ENCODE measurements around the gene PHYKPL. TPM values are rescaled to one million over a fixed set of nuclear protein-coding genes. Genes with fewer than 3 reads are reported as not detected.

The PHYKPL gene
- total and polyA plus RNA-seq, 4 donors = 16.9 to 164 (median 80.2) TPM

GRCh38 chr5:178205749-178206047, 26.9 kb downstream of the PHYKPL start:
- Histone ChIP-seq H3K36me3 (ENCODE audit: control insufficient read depth in 1 of 2, insufficient read depth in 2 of 2, low read length in 1 of 2) (peaks cover 3 to 19% of the 10 kb centered on the region in 2 donors), H3K4me3 (ENCODE audit: low read length in 2 of 2) (peak overlapping the region; percentile 80 to 96), H3K4me1 (ENCODE audit: control insufficient read depth in 1 of 2, insufficient read depth in 2 of 2, low read length in 2 of 2) (peaks cover 3 to 6% of the 10 kb centered on the region in 2 donors), H3K27ac (ENCODE audit: low read depth in 1 of 2, low read length in 2 of 2) (no peak overlapping the region), H3K9me3 (ENCODE audit: control insufficient read depth, low read length) (no peaks in the 10 kb centered on the region), H3K27me3 (ENCODE audit: control insufficient read depth in 1 of 2, insufficient read depth in 2 of 2, low read length in 1 of 2) (peaks cover 0 to 1% of the 10 kb centered on the region in 2 donors)
- WGBS, 2 donors = 4 to 6% methylated on average over 5 of the region's 5 CpGs
- intact Hi-C loops (cut with DNase I) = loop anchor here in 1 of 2 donors (5.0 kb wide), 1 partner anchor 53 kb away; the partner anchor contains the start of gene NHP2
- DNase-seq (no peak), ATAC-seq (ENCODE audit: low FRiP score) (no peak)

DNA sequence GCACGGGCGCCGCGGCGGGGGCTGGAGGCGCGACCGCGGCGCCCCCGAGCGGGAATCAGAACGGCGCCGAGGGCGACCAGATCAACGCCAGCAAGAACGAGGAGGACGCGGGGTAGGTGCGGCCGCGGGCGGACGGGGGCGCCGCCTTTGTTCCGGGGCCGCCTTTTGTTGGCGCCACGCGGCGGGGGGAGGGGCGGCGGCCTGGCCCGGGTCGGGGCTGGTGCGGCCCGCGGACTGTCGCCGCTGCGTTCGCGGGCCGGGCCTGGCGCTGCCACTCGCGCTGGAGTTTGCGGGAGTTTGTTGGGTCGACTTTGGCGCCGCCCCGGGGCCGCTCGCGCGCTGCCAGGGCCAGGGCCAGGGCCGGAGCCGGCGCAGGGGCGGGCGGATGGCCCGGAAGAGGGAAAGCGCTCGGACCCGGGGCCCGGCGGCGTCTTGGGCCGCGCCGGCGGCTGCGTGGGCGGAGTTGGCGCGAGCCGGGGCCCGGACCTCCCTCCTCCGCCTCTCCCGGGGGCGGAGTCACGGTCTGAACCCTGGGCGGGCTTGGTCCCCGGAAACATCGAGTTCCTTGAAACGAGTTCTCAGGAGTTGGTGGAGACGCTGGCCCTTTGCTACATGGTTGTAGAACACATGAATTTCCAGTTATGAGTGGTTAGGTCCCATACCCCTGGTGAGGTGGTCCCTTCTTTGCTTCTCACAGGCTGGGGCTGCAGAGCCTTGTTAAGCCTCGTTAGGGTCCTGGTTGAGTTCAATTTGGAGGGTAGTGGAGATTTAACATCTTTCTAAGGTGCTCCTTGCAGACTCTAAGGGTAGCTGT, 27.5 kb downstream of the PHYKPL start:
- 0% methylated on average over 33 to 90 of the region's 90 CpGs for WGBS, 2 donors
- Histone ChIP-seq H3K4me1 (ENCODE audit: control insufficient read depth in 1 of 2, insufficient read depth in 2 of 2, low read length in 2 of 2) (peaks cover 3 to 6% of the 10 kb centered on the region in 2 donors), H3K27me3 (ENCODE audit: control insufficient read depth in 1 of 2, insufficient read depth in 2 of 2, low read length in 1 of 2) (peaks cover 0 to 1% of the 10 kb centered on the region in 2 donors), H3K4me3 (ENCODE audit: low read length in 2 of 2) (peak overlapping the region; percentile 80 to 96), H3K9me3 (ENCODE audit: control insufficient read depth, low read length) (no peaks in the 10 kb centered on the region), H3K27ac (ENCODE audit: low read depth in 1 of 2, low read length in 2 of 2) (peak overlapping the region; percentile 79 to 90), H3K36me3 (ENCODE audit: control insufficient read depth in 1 of 2, insufficient read depth in 2 of 2, low read length in 1 of 2) (peaks cover 0 to 15% of the 10 kb centered on the region in 2 donors)
- peak; percentile 91 to 94 for DNase-seq
- peak; percentile 76 for ATAC-seq (ENCODE audit: low FRiP score)
- intact Hi-C loops (cut with DNase I) = loop anchor here in 1 of 2 donors (5.0 kb wide), 1 partner anchor 53 kb away; the partner anchor contains the start of gene NHP2

GRCh38 chr5:178204182-178204934, 28.2 kb downstream of the PHYKPL start, which contains the start of gene HNRNPAB:
TSS of gene HNRNPAB (plus strand) at chr5:178204533. CDS start at chr5:178204838, 305 bp downstream.
- WGBS, 2 donors = 0 to 1% methylated on average over 91 to 96 of the region's 96 CpGs
- Histone ChIP-seq H3K36me3 (ENCODE audit: control insufficient read depth in 1 of 2, insufficient read depth in 2 of 2, low read length in 1 of 2) (peaks cover 0 to 10% of the 10 kb centered on the region in 2 donors), H3K27ac (ENCODE audit: low read depth in 1 of 2, low read length in 2 of 2) (peak within 1 kb of the TSS; percentile 79 to 90), H3K9me3 (ENCODE audit: control insufficient read depth, low read length) (no peaks in the 10 kb centered on the region), H3K27me3 (ENCODE audit: control insufficient read depth in 1 of 2, insufficient read depth in 2 of 2, low read length in 1 of 2) (peaks cover 0 to 1% of the 10 kb centered on the region in 2 donors), H3K4me3 (ENCODE audit: low read length in 2 of 2) (peak within 1 kb of the TSS; percentile 80 to 96), H3K4me1 (ENCODE audit: control insufficient read depth in 1 of 2, insufficient read depth in 2 of 2, low read length in 2 of 2) (peaks cover 3 to 6% of the 10 kb centered on the region in 2 donors)
- DNase-seq = peak; percentile 97
- intact Hi-C loops (cut with DNase I) = no loop called here
- ATAC-seq (ENCODE audit: low FRiP score) = peak; percentile 96

GRCh38 chr5:178203670-178204181, 28.9 kb downstream of the PHYKPL start:
- Histone ChIP-seq H3K4me3 (ENCODE audit: low read length in 2 of 2) (peak overlapping the region; percentile 1 to 51), H3K36me3 (ENCODE audit: control insufficient read depth in 1 of 2, insufficient read depth in 2 of 2, low read length in 1 of 2) (peaks cover 0 to 6% of the 10 kb centered on the region in 2 donors), H3K27me3 (ENCODE audit: control insufficient read depth in 1 of 2, insufficient read depth in 2 of 2, low read length in 1 of 2) (peaks cover 0 to 1% of the 10 kb centered on the region in 2 donors), H3K9me3 (ENCODE audit: control insufficient read depth, low read length) (no peaks in the 10 kb centered on the region), H3K27ac (ENCODE audit: low read depth in 1 of 2, low read length in 2 of 2) (no peak overlapping the region), H3K4me1 (ENCODE audit: control insufficient read depth in 1 of 2, insufficient read depth in 2 of 2, low read length in 2 of 2) (peaks cover 3 to 6% of the 10 kb centered on the region in 2 donors)
- intact Hi-C loops (cut with DNase I) = no loop called here
- DNase-seq (no peak), ATAC-seq (ENCODE audit: low FRiP score) (peak; percentile 17)
- WGBS, 2 donors = 19 to 25% methylated on average over 28 to 30 of the region's 30 CpGs

DNA sequence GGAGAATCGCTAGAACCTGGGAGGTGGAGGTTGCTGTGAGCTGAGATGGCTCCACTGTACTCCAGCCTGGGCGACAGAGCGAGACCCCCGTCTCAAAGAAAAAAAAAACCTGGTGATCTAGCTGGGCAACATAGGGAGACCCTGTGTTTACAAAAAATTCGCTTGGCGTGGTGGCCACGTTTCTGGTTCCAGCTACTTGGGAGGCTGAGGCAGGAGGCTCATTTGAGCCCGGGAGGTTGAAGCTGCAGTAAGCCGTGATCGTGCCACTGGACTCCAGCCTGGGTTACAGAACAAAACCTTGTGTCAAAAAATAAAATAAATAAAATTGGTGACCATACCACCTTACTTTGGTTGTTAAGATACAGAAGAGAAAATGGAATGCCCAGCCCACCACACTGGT, 30.1 kb downstream of the PHYKPL start:
- no peak for DNase-seq
- Histone ChIP-seq H3K27ac (ENCODE audit: low read depth in 1 of 2, low read length in 2 of 2) (no peak overlapping the region), H3K4me1 (ENCODE audit: control insufficient read depth in 1 of 2, insufficient read depth in 2 of 2, low read length in 2 of 2) (peaks cover 3 to 6% of the 10 kb centered on the region in 2 donors), H3K9me3 (ENCODE audit: control insufficient read depth, low read length) (no peaks in the 10 kb centered on the region), H3K4me3 (ENCODE audit: low read length in 2 of 2) (no peak overlapping the region), H3K36me3 (ENCODE audit: control insufficient read depth in 1 of 2, insufficient read depth in 2 of 2, low read length in 1 of 2) (peaks cover 0 to 3% of the 10 kb centered on the region in 2 donors), H3K27me3 (ENCODE audit: control insufficient read depth in 1 of 2, insufficient read depth in 2 of 2, low read length in 1 of 2) (peaks cover 0 to 1% of the 10 kb centered on the region in 2 donors)
- 96% methylated on average over 10 of the region's 10 CpGs for WGBS, 2 donors
- ATAC-seq (ENCODE audit: low FRiP score) = no peak
- intact Hi-C loops (cut with DNase I) = no loop called here

DNA sequence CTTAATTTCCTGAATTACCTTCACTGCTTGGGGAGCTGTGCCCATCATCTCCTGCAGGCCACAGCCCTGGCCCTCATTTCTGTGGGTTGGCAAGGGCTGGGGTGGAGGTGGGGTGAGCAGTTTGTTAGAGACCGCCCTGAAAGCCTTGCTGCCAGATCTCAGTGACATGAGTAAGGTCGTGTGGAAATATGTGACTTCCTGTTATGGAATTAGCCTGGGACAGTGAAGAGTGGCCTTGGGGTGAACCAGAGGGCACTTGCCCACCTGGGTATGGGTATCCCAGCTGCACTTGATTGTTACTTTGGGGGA, 30.7 kb downstream of the PHYKPL start:
- H3K27me3 ChIP-seq (ENCODE audit: control insufficient read depth in 1 of 2, insufficient read depth in 2 of 2, low read length in 1 of 2) = peaks cover 0 to 1% of the 10 kb centered on the region in 2 donors
- no peak overlapping the region for H3K27ac ChIP-seq (ENCODE audit: low read depth in 1 of 2, low read length in 2 of 2)
- no peaks in the 10 kb centered on the region for H3K36me3 ChIP-seq (ENCODE audit: control insufficient read depth in 1 of 2, insufficient read depth in 2 of 2, low read length in 1 of 2)
- DNase-seq (no peak), ATAC-seq (ENCODE audit: low FRiP score) (no peak)
- intact Hi-C loops (cut with DNase I) = no loop called here
- WGBS, 2 donors = 32 to 36% methylated on average over 2 of the region's 2 CpGs
- H3K4me1 ChIP-seq (ENCODE audit: control insufficient read depth in 1 of 2, insufficient read depth in 2 of 2, low read length in 2 of 2) = peaks cover 3 to 6% of the 10 kb centered on the region in 2 donors
- no peaks in the 10 kb centered on the region for H3K9me3 ChIP-seq (ENCODE audit: control insufficient read depth, low read length)
- no peak overlapping the region for H3K4me3 ChIP-seq (ENCODE audit: low read length in 2 of 2)

GRCh38 chr5:178201221-178201926, 31.2 kb downstream of the PHYKPL start:
- Histone ChIP-seq H3K4me3 (ENCODE audit: low read length in 2 of 2) (no peak overlapping the region), H3K9me3 (ENCODE audit: control insufficient read depth, low read length) (no peaks in the 10 kb centered on the region), H3K4me1 (ENCODE audit: control insufficient read depth in 1 of 2, insufficient read depth in 2 of 2, low read length in 2 of 2) (peaks cover 2 to 6% of the 10 kb centered on the region in 2 donors), H3K36me3 (ENCODE audit: control insufficient read depth in 1 of 2, insufficient read depth in 2 of 2, low read length in 1 of 2) (no peaks in the 10 kb centered on the region), H3K27me3 (ENCODE audit: control insufficient read depth in 1 of 2, insufficient read depth in 2 of 2, low read length in 1 of 2) (peaks cover 0 to 1% of the 10 kb centered on the region in 2 donors), H3K27ac (ENCODE audit: low read depth in 1 of 2, low read length in 2 of 2) (no peak overlapping the region)
- intact Hi-C loops (cut with DNase I) = no loop called here
- DNase-seq = peak in 1 of 2 donors; percentile 6
- no peak for ATAC-seq (ENCODE audit: low FRiP score)
- WGBS, 2 donors = 86 to 87% methylated on average over 14 of the region's 14 CpGs
